ENCODE results near the gene MAGI2.

MAGI2 gene

DNA sequence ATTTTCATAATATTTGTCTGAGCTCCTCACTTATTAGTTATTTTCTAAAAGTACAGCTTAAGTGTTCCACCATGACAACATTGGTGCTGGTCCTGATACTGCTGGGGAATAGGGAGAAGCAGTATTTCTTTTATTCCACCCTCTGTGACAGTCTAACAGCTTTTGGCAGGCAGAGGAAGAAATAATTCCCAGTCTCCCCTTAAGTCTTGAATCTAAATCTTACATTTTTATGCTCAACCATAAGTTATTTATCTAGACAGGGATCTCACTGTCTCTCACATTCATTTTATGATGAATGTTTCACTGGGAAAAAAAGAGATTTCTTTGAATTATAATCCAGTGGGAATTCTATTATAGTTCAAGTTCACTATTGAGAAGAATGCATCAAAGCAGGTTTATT is 71.5 kb downstream of the MAGI2 start:
- in situ Hi-C loops (cut with HindIII; ENCODE audit: low pct_ligation_motif_present, low sequenced_read_pairs) = no loop called here
- H3K27me3 ChIP-seq (replicated peaks) = no peaks in the 10 kb centered on the region
- no peak for TF ChIP-seq CTCF (IDR thresholded peaks at IDR 0.05; ENCODE audit: low read depth, low read length, missing control alignments)

DNA sequence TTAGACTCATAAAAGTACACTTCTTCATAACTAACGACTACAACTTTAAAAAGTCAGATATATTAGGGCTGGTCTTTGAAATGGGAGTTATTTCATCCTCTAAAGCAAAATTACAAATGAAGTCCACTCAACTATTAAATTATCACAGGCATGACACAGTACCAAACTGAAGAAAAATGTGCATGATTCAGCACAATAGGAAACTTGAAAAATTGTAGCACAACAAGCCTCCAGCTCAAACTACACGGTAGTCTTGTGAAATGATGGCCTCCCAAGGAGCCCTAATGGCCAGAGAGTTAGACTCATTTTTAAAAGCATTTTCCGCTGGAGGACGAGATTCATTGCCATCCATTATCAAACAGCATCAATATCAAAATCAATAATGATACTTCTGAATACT is 76.4 kb downstream of the MAGI2 start:
- in situ Hi-C loops (cut with HindIII; ENCODE audit: low pct_ligation_motif_present, low sequenced_read_pairs) = no loop called here
- peak; percentile 29 for DNase-seq
- H3K27ac ChIP-seq = no peak overlapping the region
- H3K36me3 ChIP-seq (replicated peaks) = no peaks in the 10 kb centered on the region
- no peak for TF ChIP-seq CTCF (IDR thresholded peaks at IDR 0.05; ENCODE audit: low read depth, low read length, missing control alignments)
- no peak overlapping the region for H3K4me3 ChIP-seq (ENCODE audit: low read depth, low read length)
- H3K27me3 ChIP-seq (replicated peaks) = no peaks in the 10 kb centered on the region

More for the DNA sequence above, 71.5 kb downstream of the MAGI2 start:
- no peaks in the 10 kb centered on the region for H3K36me3 ChIP-seq (replicated peaks)
- no peak overlapping the region for H3K27ac ChIP-seq
- no peak for DNase-seq
- no peak overlapping the region for H3K4me3 ChIP-seq (ENCODE audit: low read depth, low read length)

GRCh38 chr7:79376299-79377025 is 77.0 kb downstream of the MAGI2 start:
- no peak overlapping the region for H3K4me3 ChIP-seq (ENCODE audit: low read depth, low read length)
- TF ChIP-seq CTCF (IDR thresholded peaks at IDR 0.05; ENCODE audit: low read depth, low read length, missing control alignments) = no peak
- in situ Hi-C loops (cut with HindIII; ENCODE audit: low pct_ligation_motif_present, low sequenced_read_pairs) = no loop called here
- H3K27ac ChIP-seq = no peak overlapping the region
- no peaks in the 10 kb centered on the region for H3K36me3 ChIP-seq (replicated peaks)
- no peaks in the 10 kb centered on the region for H3K27me3 ChIP-seq (replicated peaks)
- DNase-seq = peak; percentile 84

DNA sequence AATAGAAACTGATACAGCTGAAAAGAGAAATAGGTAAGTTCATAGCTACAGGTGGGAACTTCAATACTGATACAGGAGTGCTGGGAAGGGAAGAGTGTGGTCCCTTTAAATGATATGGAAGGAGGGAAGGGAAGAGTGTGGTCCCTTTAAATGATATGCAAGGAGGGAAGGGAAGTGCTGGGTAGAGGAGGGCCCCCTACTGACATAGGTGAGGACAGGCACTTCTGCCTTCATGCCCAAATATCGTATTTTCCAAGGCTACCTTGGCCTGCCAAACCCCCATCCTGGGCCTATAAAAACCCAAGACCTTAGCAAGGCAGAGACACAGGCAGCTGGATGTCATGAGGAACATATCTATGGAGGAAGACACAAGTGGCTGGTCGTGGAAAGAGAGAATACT is 92.3 kb downstream of the MAGI2 start:
- no peak for DNase-seq
- no peak overlapping the region for H3K27ac ChIP-seq
- no peak overlapping the region for H3K4me3 ChIP-seq (ENCODE audit: low read depth, low read length)
- no peaks in the 10 kb centered on the region for H3K36me3 ChIP-seq (replicated peaks)
- in situ Hi-C loops (cut with HindIII; ENCODE audit: low pct_ligation_motif_present, low sequenced_read_pairs) = no loop called here
- no peaks in the 10 kb centered on the region for H3K27me3 ChIP-seq (replicated peaks)
- TF ChIP-seq CTCF (IDR thresholded peaks at IDR 0.05; ENCODE audit: low read depth, low read length, missing control alignments) = peak; percentile 17

- in situ Hi-C loops (cut with HindIII; ENCODE audit: low pct_ligation_motif_present, low sequenced_read_pairs) = no loop called here
These were observed 93.6 kb downstream of the MAGI2 start for GRCh38 chr7:79359827-79360226.

More at GRCh38 chr7:79359827-79360226, 93.6 kb downstream of the MAGI2 start:
- Histone ChIP-seq H3K27me3 (replicated peaks) (no peaks in the 10 kb centered on the region), H3K36me3 (replicated peaks) (no peaks in the 10 kb centered on the region), H3K27ac (no peak overlapping the region), H3K4me3 (ENCODE audit: low read depth, low read length) (no peak overlapping the region)
- TF ChIP-seq CTCF (IDR thresholded peaks at IDR 0.05; ENCODE audit: low read depth, low read length, missing control alignments) = no peak
- DNase-seq = no peak
